Globus pallidus (tissue), 1 donor: ENCODE data around the gene GALNT6.
"Not testable (repeated sequence)": the region's sequence is repeated elsewhere in the genome, so short reads cannot be mapped to it uniquely, and the experiment has no call there.

Experiments
- DNase-seq: peaks from one replicate; pipeline ENCODE4 v3.0.0-alpha.2; 2015; ENCODE audit warnings: low spot score

GALNT6 gene

GRCh38 chr12:51357374-51358047, 33.7 kb downstream of the GALNT6 start:
- DNase-seq = no peak

DNA sequence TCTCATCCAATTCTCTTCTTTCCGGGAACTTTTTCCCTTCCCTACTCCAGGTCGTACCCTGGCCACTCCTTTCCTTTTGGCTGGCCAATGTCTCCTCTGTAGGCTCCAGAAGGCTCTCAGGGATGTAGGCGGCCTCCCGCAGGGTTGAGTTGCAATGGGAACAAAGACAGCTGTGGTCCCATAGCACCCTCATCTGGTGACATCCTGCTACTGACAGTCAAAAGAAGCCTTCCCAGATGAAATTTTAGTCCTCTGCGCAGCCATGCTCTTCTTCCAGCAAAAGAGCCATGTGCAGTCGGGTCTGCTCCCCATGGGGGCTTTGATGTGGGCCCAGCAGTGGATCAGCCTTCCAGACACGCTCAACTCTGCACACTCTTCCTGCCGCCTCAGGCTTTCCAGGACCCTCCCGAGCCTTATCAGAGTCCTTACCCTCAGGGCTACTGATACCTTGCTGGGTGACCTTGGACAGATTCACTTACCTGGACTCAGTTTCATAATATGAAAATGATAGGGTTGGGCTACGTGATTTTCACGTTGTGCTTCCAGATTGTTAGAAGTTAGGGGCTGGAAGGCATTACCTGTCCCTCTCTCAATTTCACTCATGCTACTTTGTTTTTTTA, 39.2 kb downstream of the GALNT6 start:
- DNase-seq = peak; percentile 77

DNA sequence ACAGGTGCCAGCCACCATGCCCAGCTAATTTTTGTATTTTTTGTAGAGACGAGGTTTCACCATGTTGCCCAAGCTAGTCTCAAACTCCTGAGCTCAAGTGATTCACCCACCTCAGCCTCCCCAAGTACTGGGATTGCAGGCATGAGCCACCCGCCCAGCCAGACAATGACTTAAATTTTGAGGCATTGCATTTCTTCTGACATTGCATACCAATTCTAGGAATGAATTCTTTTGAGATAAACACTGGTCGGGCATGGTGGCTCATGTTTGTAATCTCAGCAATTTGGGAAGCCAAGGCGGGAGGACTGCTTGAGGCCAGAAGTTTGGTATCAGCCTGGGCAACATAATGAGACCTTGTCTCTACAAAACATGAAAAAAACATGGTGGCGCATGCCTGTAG, 42.2 kb downstream of the GALNT6 start:
- DNase-seq = no peak

GRCh38 chr12:51348116-51348515, 43.1 kb downstream of the GALNT6 start:
- DNase-seq = no peak

DNA sequence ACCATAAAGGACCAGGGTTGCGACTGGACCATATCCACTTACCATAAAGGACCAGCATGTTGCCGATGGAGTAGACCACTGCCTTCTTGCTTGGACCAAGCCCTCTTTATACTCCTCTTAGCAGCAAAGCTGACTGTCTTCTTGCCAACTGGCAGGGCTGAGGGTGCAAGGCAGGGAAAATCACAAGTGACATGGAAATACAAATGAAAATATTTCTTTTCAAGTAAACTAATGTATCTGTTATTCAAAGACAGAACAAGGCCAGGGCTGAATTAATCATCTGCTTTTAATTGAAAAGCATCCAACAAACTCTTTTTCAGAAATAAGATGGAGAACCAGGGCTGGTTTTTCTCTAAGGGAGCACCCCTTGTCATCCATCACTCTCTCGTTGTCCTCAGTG, 44.6 kb downstream of the GALNT6 start, which contains the start of gene CELA1:
TSS of gene CELA1 (minus strand) at position 99 of the 400 bp plus-strand sequence. CDS start at position 58, 41 bp downstream.
- no peak for DNase-seq

GRCh38 chr12:51345681-51346080, 45.5 kb downstream of the GALNT6 start:
- no peak for DNase-seq

DNA sequence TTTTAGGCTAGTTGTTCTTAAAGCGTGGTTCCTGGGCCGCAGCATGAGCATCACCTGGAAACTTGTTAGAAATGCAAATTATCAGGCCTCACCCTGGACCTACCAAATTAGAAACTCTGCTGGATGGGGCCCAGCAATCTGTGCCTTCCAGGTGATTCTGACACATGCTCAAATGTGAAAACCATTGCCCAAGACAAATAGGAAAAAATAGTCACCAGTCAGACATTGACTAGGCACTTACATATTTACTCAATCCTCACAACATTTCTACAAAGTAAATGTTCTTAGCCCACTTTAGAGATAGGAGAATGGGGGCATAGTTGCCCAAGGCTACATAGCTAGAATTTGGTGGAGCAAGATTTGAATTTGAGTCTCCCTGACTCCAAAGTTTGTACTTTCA, 48.0 kb downstream of the GALNT6 start:
- DNase-seq = no peak

GRCh38 chr12:51342416-51342815, 48.8 kb downstream of the GALNT6 start:
- DNase-seq = no peak

DNA sequence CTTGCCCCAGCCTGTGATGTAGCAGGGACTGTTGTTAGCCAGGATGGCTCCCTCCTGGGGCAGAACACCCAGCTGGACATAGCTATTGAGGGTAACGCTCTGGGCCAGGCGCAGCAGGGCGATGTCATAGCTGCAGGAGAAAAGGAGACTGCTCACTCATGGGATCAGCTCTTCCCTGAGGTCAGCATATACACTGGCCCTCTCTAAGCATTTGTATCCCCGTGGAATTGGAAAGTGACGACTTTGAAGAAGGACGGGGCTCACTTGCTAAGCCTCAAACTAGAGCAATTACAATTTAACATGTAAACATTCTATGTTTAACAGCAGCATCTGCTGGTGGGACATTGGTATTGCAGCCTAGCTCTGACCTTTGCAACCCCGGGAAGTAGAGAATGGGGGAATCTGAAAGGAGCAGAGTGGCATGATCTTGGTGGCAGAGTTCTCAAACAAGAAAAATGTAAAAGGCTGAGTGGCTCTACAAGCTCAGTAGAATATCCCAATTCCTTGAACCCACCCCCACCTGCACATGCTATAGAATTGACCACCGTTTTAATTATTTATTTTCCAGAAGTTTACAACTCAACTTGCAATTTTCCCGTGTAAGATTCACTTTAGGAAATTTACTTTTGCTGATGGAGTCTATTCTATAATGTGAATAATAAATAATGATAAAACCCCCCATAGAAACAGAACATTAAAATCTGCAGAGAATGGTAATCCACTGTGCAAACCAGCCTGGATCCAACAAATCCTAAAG, 49.8 kb downstream of the GALNT6 start:
- DNase-seq = peak; percentile 80

GRCh38 chr12:51339750-51340149, 51.5 kb downstream of the GALNT6 start:
- DNase-seq = no peak

- not testable (repeated sequence) for DNase-seq
Observed at GRCh38 chr12:51337336-51337735, 53.9 kb downstream of the GALNT6 start.

DNA sequence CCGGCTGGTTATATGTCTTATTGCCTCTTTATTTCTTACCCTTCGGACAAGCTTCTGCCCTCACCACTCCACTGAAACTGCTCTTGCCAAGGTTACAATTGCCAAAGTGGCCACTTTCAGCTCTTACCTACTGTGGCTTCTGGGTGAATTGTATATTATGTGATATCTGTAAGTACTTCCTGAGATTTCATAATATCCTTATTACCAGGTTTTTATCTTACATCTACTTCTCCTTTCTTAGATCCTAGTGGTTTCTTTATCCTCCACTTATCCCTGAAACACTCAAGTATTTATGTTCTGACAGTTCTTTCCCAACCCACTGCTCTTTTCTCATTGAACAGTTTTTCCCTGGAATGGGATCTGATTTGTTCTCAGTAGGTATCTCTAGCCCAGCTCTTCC, 55.3 kb downstream of the GALNT6 start:
- no peak for DNase-seq

- no peak for DNase-seq
Observed at GRCh38 chr12:51334764-51335163, 56.4 kb downstream of the GALNT6 start.

DNA sequence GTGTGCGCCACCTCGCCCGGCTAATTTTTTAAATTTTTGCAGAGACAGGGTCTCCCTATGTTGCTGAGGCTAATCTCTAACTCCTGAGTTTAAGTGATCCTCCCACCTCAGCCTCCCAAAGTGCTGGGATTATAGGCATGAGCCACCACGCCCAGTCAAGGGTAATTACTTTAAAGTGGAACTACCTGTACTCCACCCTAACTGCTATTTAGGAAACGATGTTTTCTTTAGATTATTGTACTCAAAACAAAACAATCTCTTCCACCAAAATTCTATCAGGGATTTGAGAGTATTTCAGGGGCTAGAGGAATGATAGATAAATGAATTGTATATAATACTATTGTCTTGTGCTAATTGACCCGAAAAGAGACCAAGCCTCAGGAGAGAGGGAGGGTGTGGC, 57.7 kb downstream of the GALNT6 start:
- no peak for DNase-seq

- no peak for DNase-seq
Observed at GRCh38 chr12:51330186-51330585, 61.0 kb downstream of the GALNT6 start.

DNA sequence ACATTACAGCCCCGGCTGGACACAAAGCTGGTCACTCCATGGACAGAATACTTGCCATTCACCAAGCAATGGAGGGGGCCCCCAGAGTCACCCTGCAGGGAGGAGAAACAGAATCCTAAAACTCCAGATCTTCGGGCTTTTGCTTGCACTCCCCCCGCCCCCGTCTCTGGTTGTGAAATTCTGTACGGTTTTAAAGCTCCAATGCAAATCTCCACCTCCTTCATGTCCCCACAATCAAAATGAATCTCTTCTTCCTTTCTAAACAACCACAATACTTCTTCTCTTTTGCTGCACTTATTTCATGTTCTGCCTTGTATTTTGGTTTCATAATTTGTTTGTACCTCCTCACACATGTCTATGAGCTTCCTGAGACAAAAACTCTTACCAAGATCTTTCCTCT, 61.5 kb downstream of the GALNT6 start:
- DNase-seq = no peak

GRCh38 chr12:51328587-51328986, 62.6 kb downstream of the GALNT6 start:
- DNase-seq = no peak

DNA sequence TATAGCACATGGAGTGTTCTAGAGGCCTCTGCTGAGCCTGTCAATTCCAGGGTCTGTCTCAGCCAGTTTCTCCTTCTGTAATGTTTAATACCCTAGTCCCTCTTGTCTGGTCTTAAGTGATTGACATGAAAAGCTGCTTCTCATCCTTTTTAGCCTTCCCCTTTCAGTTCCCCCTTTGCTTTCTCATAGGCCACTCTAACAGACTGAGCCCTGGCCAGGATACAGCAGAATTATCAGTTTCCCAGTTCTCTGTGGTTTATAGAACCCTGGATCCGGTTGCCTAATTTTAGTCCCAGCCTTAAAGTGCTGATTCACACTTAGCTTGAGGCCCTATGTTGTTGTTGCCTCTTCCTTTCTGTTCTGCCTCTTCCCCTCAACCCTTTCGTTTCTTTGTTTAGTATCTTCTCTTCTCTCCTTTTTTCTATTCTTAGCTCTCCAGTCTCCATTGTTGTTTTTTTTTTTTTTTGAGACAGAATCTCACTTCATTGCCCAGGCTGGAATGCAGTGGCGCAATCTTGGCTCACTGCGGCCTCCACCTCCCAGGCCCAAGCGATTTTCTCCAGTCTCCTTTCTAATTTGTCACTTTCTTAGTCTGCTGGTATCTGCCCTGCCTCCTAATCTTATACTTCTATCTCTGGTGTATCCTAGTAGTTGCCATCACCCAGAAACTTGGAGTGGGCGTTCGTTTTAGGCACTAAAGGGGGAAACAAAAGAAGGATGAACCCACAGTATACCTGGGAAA, 64.3 kb downstream of the GALNT6 start:
- peak; percentile 74 for DNase-seq

DNA sequence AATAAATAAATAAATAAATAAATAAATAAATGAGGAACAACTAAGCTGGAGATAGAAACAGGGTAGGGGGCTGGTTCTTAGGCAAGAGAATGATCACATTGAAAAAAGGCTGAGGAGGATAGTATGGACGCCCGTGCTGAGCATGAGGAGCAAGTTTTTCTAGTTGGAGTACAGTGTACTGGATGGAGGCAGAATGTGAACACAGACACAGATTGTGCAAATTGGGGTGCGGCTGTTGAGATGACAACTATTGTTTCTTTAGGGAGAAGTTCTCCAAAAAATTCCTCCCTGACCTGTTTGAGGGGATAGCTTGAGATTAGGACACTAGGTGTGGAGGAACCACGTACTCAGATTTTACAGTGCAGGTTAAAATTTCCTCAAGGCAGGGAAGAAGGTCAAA, 66.3 kb downstream of the GALNT6 start:
- no peak for DNase-seq

DNA sequence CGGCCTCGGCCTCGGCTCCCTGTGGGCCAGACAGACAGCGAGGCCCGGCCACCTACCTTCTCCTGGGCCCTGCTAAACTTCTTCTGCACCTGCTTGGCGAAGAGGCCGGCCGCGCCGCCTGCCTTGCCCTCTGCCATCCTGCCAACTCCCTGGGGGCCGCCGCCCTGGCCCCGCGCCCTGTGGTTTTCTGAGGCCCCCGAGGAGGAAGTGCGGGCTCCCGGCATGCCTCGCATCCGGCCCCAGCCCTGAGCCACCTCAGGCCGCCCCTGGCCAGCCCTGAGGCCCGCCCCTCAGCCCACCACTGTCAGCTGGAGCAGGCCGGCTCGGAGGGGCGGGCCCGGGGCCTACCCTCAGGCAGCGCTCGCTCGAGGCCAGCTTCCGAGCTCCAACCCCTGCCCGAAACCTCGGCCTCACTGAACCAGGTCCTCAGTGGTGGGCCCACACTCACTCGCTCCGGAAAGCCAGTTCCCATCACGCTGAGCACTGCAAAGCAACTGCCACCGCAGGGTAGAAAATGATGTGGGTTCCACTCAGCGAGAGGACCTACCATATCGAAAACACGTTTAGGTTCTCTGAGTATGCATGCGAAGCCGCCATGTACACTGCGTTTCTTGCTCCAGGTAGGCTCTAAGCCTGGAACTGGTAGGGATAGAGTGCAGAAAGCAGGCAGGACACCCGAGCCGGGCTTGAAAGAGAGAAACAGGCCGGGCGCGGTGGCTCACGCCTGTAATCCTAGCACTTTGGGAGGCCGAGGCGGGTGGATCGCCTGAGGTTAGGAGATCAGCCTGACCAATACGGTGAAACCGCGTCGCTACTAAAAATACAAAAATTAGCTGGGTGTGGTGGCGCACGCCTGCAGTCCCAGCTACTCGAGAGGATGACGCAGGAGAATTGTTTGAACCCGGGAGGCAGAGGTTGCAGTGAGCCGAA, 67.0 kb downstream of the GALNT6 start, which contains the start of gene BIN2:
TSS of gene BIN2 (minus strand) at position 209 of the 930 bp plus-strand sequence. CDS start at position 137, 72 bp downstream.
- no peak for DNase-seq

DNA sequence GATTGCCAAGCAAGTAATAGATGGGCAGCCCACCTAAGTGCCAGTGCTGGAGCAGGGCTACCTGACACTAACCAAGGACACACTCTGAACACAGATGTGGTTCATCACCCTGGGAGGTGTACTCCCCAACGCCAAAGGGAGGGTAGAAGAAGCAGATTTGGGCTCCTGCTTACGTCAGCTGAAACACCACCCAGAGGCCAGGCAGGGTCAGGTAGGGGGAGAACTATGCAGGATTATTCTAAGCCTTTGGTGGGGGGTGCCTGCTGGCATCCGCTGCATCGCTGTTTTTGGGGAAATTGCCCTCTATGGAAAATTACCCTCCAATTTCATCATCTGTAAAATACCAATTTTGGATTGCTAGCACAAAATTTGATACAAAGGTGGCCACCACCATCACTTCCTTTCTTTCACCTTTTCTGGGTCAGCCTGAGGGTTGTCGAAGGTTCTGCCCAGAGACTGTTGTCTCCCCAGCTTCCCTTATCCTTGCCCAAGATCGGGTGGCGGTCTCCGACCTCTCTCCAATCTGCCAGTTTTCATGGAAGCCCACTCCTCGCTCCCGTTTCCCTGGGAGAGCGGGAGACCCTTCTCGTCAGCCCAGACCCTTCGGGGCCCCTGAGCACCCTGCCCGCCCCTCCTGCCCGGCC, 67.8 kb downstream of the GALNT6 start:
- no peak for DNase-seq
